Endodermal cell (in vitro differentiated cells): ENCODE results near the gene SLC24A1. TPM values are rescaled to one million over a fixed set of nuclear protein-coding genes. Genes with fewer than 3 reads are reported as not detected.

Source experiments
- DNase-seq: peaks from one replicate; pipeline ENCODE4 v3.0.0-alpha.2; 2017
- H3K27ac ChIP-seq: 2 replicates; pipeline ENCODE4 v1.5.1; 2013; ENCODE audit warnings: mild to moderate bottlenecking, low read depth, low read length, moderate library complexity
- H3K27me3 ChIP-seq: 2 replicates; pipeline ENCODE4 v1.6.1; 2013; ENCODE audit warnings: mild to moderate bottlenecking, low read length, moderate library complexity; ENCODE audit not compliant: insufficient read depth, control insufficient read depth, poor library complexity, severe bottlenecking
- H3K36me3 ChIP-seq: 2 replicates; pipeline ENCODE4 v1.7.0; 2013; ENCODE audit warnings: mild to moderate bottlenecking, low read length, moderate library complexity; ENCODE audit not compliant: control insufficient read depth, insufficient read depth
- H3K4me1 ChIP-seq: one replicate; pipeline ENCODE4 v1.7.0; 2013; ENCODE audit warnings: low read length; ENCODE audit not compliant: control insufficient read depth, insufficient read depth
- H3K4me3 ChIP-seq: 2 replicates; pipeline ENCODE4 v1.5.1; 2013; ENCODE audit warnings: mild to moderate bottlenecking, low read length, moderate library complexity
- H3K9ac ChIP-seq: 2 replicates; pipeline ENCODE4 v1.6.1; 2013; ENCODE audit warnings: mild to moderate bottlenecking, low read length, moderate library complexity; ENCODE audit not compliant: poor library complexity, severe bottlenecking; ENCODE audit errors: extremely low read depth
- H3K9me3 ChIP-seq: 2 replicates; pipeline ENCODE4 v1.6.1; 2013; ENCODE audit warnings: mild to moderate bottlenecking, low read length, moderate library complexity; ENCODE audit not compliant: control insufficient read depth
- H3K27ac Mint-ChIP-seq: 2 replicates; pipeline ENCODE4 v1.8.0; 2020; ENCODE audit warnings: mixed read lengths
- H3K27me3 Mint-ChIP-seq: 2 replicates; pipeline ENCODE4 v1.8.0; 2021; ENCODE audit warnings: mild to moderate bottlenecking, mixed read lengths; ENCODE audit not compliant: insufficient read depth
- H3K36me3 Mint-ChIP-seq: 2 replicates; pipeline ENCODE4 v1.8.0; 2020; ENCODE audit warnings: low read depth, mixed read lengths
- H3K4me1 Mint-ChIP-seq: 2 replicates; pipeline ENCODE4 v1.8.0; 2020; ENCODE audit warnings: mixed read lengths
- H3K4me3 Mint-ChIP-seq: 2 replicates; pipeline ENCODE4 v1.8.0; 2020; ENCODE audit warnings: mild to moderate bottlenecking, moderate library complexity, mixed read lengths
- H3K9me3 Mint-ChIP-seq: 2 replicates; pipeline ENCODE4 v1.8.0; 2020; ENCODE audit warnings: mild to moderate bottlenecking, mixed read lengths
- CTCF ChIP-seq: fragments of 200-600 bp; sonication (generic); conservative IDR thresholded peaks from 2 replicates; pipeline ENCODE4 v1.5.0; 2021; ENCODE audit warnings: antibody characterized with exemption, mild to moderate bottlenecking
- WGBS, 2 experiments: methylation state at CpG; one replicate each; pipeline versions ENCODE4 v1.1.5 to v1.1.7; 2013; ENCODE audit warnings: missing lambda C conversion rate in 2 of 2, mixed read lengths in 1 of 2; ENCODE audit not compliant: insufficient coverage in 1 of 2, insufficient read length in 1 of 2; 5-methylcytosine and 5-hydroxymethylcytosine counted together
- total RNA-seq, 2 donors: library from RNA; stranded (reverse); fragmentation: NEBNext Ultra II Directional in 1 of 2; extraction: Animal tissue kit (Norgen Biotek cat#: 25700) in 1 of 2; gene quantifications; 2 replicates in 1 of 2; 3 replicates in 1 of 2; pipeline ENCODE4 v1.2.1, GENCODE V29; 2021

Gene SLC24A1
- total RNA-seq, 2 donors from 2014 or later = 12.0 to 14.2 TPM

- no peaks in the 10 kb centered on the region for H3K9me3 ChIP-seq
- Mint-ChIP-seq H3K27ac (no peak overlapping the region), H3K36me3 (peaks cover 76% of the 10 kb centered on the region), H3K4me1 (no peaks in the 10 kb centered on the region), H3K27me3 (no peaks in the 10 kb centered on the region), H3K9me3 (no peaks in the 10 kb centered on the region), H3K4me3 (no peak overlapping the region)
- no peak overlapping the region for H3K9ac ChIP-seq
- peaks cover 84% of the 10 kb centered on the region for H3K36me3 ChIP-seq
- no peaks in the 10 kb centered on the region for H3K27me3 ChIP-seq
- 87 to 100% methylated on average over 1 to 5 of the region's 5 CpGs for WGBS, 2 experiments
- H3K4me1 ChIP-seq = no peaks in the 10 kb centered on the region
- no peak for TF ChIP-seq CTCF
- no peak for DNase-seq
- H3K4me3 ChIP-seq = no peak overlapping the region
- no peak overlapping the region for H3K27ac ChIP-seq
These were observed 22.1 kb upstream of the SLC24A1 start for GRCh38 chr15:65599677-65600076.

DNA sequence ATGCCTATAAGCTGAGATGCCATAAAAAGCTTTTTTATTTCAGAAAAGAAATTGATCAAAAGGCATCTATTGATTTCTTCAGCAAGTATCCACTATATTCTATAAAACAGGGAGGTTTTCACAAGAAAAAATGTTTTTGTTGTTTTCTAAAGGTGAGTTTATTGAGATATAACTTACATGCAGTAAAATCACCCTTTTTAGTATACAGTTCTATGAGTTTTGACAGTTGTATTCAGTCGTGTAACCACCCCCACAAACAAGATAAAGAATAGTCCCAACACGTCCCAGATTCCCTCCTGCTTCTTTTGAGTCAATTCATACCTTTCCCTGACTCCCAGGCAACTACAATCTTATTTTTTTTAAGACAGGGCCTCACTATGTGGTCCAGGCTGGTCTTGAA lies 18.6 kb upstream of the SLC24A1 start:
- no peaks in the 10 kb centered on the region for H3K9me3 ChIP-seq
- peaks cover 61% of the 10 kb centered on the region for H3K36me3 Mint-ChIP-seq
- no peaks in the 10 kb centered on the region for H3K4me1 Mint-ChIP-seq
- no peak overlapping the region for H3K9ac ChIP-seq
- 87 to 90% methylated on average over 2 of the region's 2 CpGs for WGBS, 2 experiments
- H3K9me3 Mint-ChIP-seq = no peaks in the 10 kb centered on the region
- H3K27me3 ChIP-seq = no peaks in the 10 kb centered on the region
- no peak for DNase-seq
- no peak overlapping the region for H3K27ac ChIP-seq
- TF ChIP-seq CTCF = no peak
- H3K4me3 Mint-ChIP-seq = no peak overlapping the region
- no peaks in the 10 kb centered on the region for H3K27me3 Mint-ChIP-seq
- H3K4me3 ChIP-seq = no peak overlapping the region
- no peak overlapping the region for H3K27ac Mint-ChIP-seq
- no peaks in the 10 kb centered on the region for H3K4me1 ChIP-seq
- H3K36me3 ChIP-seq = peaks cover 78% of the 10 kb centered on the region

GRCh38 chr15:65603559-65603958 lies 18.2 kb upstream of the SLC24A1 start:
- H3K4me1 Mint-ChIP-seq = no peaks in the 10 kb centered on the region
- Histone ChIP-seq H3K4me1 (no peaks in the 10 kb centered on the region), H3K9me3 (no peaks in the 10 kb centered on the region), H3K9ac (no peak overlapping the region), H3K36me3 (peaks cover 74% of the 10 kb centered on the region), H3K4me3 (no peak overlapping the region), H3K27ac (no peak overlapping the region), H3K27me3 (no peaks in the 10 kb centered on the region)
- no peak overlapping the region for H3K27ac Mint-ChIP-seq
- no peaks in the 10 kb centered on the region for H3K9me3 Mint-ChIP-seq
- DNase-seq = no peak
- peaks cover 57% of the 10 kb centered on the region for H3K36me3 Mint-ChIP-seq
- no peaks in the 10 kb centered on the region for H3K27me3 Mint-ChIP-seq
- 100% methylated on average over 1 of the region's 1 CpG for WGBS, 2 experiments
- no peak overlapping the region for H3K4me3 Mint-ChIP-seq
- TF ChIP-seq CTCF = no peak
